ENCODE results near the gene RALY. TPM values are rescaled to one million over a fixed set of nuclear protein-coding genes. Genes with fewer than 3 reads are reported as not detected.
A peak's percentile ranks its signal among the peaks of the same experiment; 100 is the strongest.
"Not testable (repeated sequence)": the region's sequence is repeated elsewhere in the genome, so short reads cannot be mapped to it uniquely, and the experiment has no call there.

RALY gene
- total RNA-seq, 2 donors from 2014 or later = 37.9 to 49.3 TPM

DNA sequence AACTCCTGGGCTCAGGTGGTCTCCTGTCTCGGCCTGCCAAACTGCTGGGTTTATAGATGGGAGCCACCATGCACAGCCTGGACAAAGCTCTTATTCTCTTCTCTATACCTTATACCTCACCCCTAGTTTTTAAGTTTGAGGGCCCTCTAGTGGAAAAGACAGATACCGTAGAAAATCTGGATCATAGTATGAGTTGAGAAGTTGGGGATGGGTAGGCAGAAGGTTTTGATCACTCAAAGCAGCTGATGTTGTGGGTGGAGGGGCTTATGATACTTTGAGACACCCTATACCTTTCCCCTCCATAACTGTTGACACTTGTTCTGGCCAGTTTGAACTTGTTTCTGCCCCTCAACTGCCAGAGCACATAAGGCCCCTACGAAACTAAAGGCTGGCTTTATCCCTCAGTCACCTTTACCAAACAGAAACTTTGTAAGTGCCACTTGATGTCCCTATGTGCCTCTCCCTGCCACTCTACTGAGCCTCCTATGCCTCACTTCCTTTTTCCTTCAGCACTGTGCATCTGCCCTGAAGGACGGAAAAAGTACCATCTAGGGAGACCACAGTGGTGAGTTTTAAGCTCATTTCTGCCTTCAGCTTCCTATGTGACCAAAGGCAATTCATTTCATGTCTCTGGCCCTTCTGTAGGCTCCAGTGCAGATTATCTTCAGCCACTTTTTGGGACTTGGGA is 28.6 kb downstream of the RALY start:
- Histone ChIP-seq H3K9me3 (no peaks in the 10 kb centered on the region), H3K27ac (no peak overlapping the region), H3K4me1 (peaks cover 57% of the 10 kb centered on the region), H3K27me3 (no peaks in the 10 kb centered on the region), H3K4me3 (no peak overlapping the region), H3K36me3 (replicated peaks in 1 of 2; ENCODE audit: insufficient read depth in 1 of 2, low read depth in 2 of 2) (no peaks in the 10 kb centered on the region)
- no peak for ATAC-seq
- TF ChIP-seq POLR2A (IDR thresholded peaks at IDR 0.05) = no peak
- TF ChIP-seq, protein P1, sequence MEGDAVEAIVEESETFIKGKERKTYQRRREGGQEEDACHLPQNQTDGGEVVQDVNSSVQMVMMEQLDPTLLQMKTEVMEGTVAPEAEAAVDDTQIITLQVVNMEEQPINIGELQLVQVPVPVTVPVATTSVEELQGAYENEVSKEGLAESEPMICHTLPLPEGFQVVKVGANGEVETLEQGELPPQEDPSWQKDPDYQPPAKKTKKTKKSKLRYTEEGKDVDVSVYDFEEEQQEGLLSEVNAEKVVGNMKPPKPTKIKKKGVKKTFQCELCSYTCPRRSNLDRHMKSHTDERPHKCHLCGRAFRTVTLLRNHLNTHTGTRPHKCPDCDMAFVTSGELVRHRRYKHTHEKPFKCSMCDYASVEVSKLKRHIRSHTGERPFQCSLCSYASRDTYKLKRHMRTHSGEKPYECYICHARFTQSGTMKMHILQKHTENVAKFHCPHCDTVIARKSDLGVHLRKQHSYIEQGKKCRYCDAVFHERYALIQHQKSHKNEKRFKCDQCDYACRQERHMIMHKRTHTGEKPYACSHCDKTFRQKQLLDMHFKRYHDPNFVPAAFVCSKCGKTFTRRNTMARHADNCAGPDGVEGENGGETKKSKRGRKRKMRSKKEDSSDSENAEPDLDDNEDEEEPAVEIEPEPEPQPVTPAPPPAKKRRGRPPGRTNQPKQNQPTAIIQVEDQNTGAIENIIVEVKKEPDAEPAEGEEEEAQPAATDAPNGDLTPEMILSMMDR (IDR thresholded peaks at IDR 0.05) = no peak
- 80 to 86% methylated on average over 4 of the region's 4 CpGs for WGBS, 2 donors
- intact Hi-C loops (cut with DNase I) = no loop called here
- no peak for DNase-seq

DNA sequence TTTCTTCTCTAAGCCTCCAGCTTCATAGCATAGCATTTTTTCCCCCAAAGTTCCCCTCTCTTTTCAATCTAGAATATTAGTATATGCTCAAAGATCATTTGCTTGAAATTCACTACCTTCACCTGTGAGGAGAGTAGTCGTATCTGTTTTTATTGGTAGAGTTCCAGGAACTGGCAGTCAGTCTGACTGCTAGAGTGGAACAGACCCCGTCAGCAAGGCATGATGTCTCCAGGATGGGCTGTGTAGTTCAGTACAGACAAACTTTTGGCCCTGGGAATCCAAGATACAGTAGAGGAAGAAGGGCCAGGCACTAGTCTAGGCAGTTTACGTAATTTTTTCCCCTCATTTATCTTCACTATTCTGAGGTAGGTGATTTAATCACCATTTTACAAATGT is 29.1 kb downstream of the RALY start:
- H3K27me3 ChIP-seq = no peaks in the 10 kb centered on the region
- H3K9me3 ChIP-seq = no peaks in the 10 kb centered on the region
- H3K27ac ChIP-seq = no peak overlapping the region
- H3K4me3 ChIP-seq = no peak overlapping the region
- no peaks in the 10 kb centered on the region for H3K36me3 ChIP-seq (replicated peaks in 1 of 2; ENCODE audit: insufficient read depth in 1 of 2, low read depth in 2 of 2)
- ATAC-seq (no peak), DNase-seq (no peak)
- H3K4me1 ChIP-seq = peaks cover 53% of the 10 kb centered on the region
- intact Hi-C loops (cut with DNase I) = no loop called here
- TF ChIP-seq, protein P1 (IDR thresholded peaks at IDR 0.05) = no peak
- no peak for TF ChIP-seq POLR2A (IDR thresholded peaks at IDR 0.05)
- WGBS, 2 donors = 51 to 56% methylated on average over 3 of the region's 3 CpGs

DNA sequence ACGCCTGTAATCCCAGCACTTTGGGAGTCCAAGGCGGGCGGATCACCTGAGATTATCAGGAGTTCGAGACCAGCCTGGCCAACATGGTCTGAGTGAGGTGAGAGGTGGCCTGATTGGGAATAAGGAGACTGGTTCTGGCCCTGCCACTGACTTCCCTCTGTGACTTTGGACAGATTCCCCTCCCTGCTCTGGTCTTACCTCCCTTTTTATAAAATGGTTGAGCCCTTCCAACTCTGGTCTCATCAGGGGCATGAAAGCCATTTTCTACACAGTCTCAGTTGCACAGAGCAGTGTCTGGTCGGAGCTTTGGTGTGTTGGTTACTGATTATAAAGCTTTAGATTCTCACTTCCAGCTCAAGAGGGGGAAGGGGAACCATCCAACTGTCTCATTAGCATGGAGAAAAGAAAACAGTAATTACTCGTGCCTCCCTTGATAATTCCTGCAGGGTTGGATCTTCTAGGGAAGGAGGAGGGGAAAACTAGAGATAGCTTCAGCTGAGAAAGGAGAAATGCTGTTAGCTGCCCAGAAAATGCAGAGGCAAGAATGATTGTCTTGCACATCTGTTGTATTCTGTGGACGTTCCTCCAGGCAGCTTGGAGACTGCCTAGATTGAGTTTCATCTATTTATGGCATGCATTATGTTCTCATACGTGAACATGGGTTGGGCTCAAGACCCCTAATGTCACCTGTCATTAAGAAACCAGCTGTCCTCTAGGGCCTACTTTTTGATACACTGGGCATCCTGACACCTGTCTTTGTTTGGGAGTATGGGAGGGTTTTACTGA is 30.4 kb downstream of the RALY start:
- 65 to 72% methylated on average over 8 of the region's 8 CpGs for WGBS, 2 donors
- no peak overlapping the region for H3K27ac ChIP-seq
- no peaks in the 10 kb centered on the region for H3K27me3 ChIP-seq
- ATAC-seq = no peak
- no peak overlapping the region for H3K4me3 ChIP-seq
- no peaks in the 10 kb centered on the region for H3K36me3 ChIP-seq (replicated peaks in 1 of 2; ENCODE audit: insufficient read depth in 1 of 2, low read depth in 2 of 2)
- intact Hi-C loops (cut with DNase I) = no loop called here
- no peaks in the 10 kb centered on the region for H3K9me3 ChIP-seq
- H3K4me1 ChIP-seq = peaks cover 43% of the 10 kb centered on the region
- TF ChIP-seq, protein P1 (IDR thresholded peaks at IDR 0.05) = no peak
- no peak for TF ChIP-seq POLR2A (IDR thresholded peaks at IDR 0.05)
- DNase-seq = no peak

DNA sequence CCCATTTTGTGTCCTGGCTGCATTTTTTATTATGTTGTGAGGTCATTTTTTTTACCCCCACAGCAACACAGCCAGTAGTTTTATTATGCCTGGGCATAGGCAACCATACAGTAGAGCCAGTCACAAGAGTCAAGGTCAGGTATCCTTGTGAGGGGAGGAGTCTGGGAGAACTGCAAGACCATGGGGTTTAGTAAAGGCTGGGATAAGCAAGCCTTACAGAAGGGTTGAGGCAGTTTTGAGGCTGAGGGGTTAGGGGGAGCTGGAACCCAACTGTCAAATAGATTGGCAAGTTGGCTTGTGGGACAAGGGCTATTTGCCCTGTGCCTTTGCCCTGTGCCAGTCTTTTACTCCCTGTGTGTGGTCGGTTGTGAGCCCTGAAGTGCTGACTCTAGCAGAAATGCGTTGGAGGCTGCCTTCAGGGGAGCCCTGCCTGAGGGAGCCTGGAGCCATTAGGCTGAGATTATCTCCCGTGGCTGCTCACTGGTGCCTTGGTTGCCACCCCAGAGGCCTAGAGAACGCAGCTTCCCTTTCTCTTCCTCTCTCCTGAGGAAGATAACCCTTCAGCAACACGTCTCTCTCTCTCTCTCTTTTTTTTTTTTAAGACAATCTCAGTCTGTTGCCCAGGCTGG is 31.1 kb downstream of the RALY start:
- H3K4me1 ChIP-seq = peaks cover 43% of the 10 kb centered on the region
- H3K36me3 ChIP-seq (replicated peaks in 1 of 2; ENCODE audit: insufficient read depth in 1 of 2, low read depth in 2 of 2) = no peaks in the 10 kb centered on the region
- peak; percentile 21 for ATAC-seq
- H3K9me3 ChIP-seq = no peaks in the 10 kb centered on the region
- no peak overlapping the region for H3K4me3 ChIP-seq
- H3K27me3 ChIP-seq = no peaks in the 10 kb centered on the region
- TF ChIP-seq, protein P1 (IDR thresholded peaks at IDR 0.05) = no peak
- no peak for TF ChIP-seq POLR2A (IDR thresholded peaks at IDR 0.05)
- WGBS, 2 donors = 48 to 64% methylated on average over 5 of the region's 5 CpGs
- intact Hi-C loops (cut with DNase I) = no loop called here
- no peak for DNase-seq
- no peak overlapping the region for H3K27ac ChIP-seq

DNA sequence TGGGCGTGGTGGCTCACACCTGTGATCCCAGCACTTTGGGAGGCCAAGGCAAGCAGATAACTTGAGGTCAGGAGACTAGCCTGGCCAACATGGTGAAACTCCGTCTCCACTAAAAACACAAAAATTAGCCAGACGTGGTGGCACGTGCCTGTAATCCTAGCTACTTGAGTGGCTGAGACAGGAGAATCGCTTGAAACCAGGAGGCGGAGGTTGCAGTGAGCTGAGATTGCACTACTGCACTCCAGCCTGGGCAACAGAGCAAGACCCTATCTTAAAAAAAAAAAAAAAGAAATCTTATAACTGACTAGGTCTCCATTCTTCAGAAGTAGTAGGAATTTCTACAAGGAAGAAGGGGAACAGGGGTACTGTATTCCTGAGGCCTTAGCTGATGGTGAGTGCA is 34.3 kb downstream of the RALY start:
- H3K4me1 ChIP-seq = peaks cover 37% of the 10 kb centered on the region
- H3K4me3 ChIP-seq; H3K27me3 ChIP-seq; intact Hi-C loops (cut with DNase I); ATAC-seq; H3K9me3 ChIP-seq; H3K27ac ChIP-seq; H3K36me3 ChIP-seq (replicated peaks in 1 of 2; ENCODE audit: insufficient read depth in 1 of 2, low read depth in 2 of 2); DNase-seq: not testable (repeated sequence)
- WGBS, 2 donors = 94 to 95% methylated on average over 6 of the region's 6 CpGs

All from body of pancreas (tissue), 4 donors.